ENCODE results near the gene PGM2.

PGM2 gene

GRCh38 chr4:37896206-37896860 lies 69.8 kb downstream of the PGM2 start:
- in situ Hi-C loops (cut with HindIII; ENCODE audit: low sequenced_read_pairs), result no loop called here

GRCh38 chr4:37902212-37902611 lies 75.7 kb downstream of the PGM2 start:
- in situ Hi-C loops (cut with HindIII; ENCODE audit: low sequenced_read_pairs), result no loop called here

GRCh38 chr4:37902738-37903693 lies 76.5 kb downstream of the PGM2 start:
- in situ Hi-C loops (cut with HindIII; ENCODE audit: low sequenced_read_pairs), result no loop called here

- in situ Hi-C loops (cut with HindIII; ENCODE audit: low sequenced_read_pairs), result no loop called here
Measured at GRCh38 chr4:37903901-37904300, 77.4 kb downstream of the PGM2 start.

- in situ Hi-C loops (cut with HindIII; ENCODE audit: low sequenced_read_pairs), result no loop called here
Measured at GRCh38 chr4:37904824-37905223, 78.3 kb downstream of the PGM2 start.

GRCh38 chr4:37905533-37906169 lies 79.2 kb downstream of the PGM2 start:
- in situ Hi-C loops (cut with HindIII; ENCODE audit: low sequenced_read_pairs), result no loop called here

GRCh38 chr4:37908488-37909331 lies 82.2 kb downstream of the PGM2 start:
- in situ Hi-C loops (cut with HindIII; ENCODE audit: low sequenced_read_pairs), result no loop called here

GRCh38 chr4:37909332-37910090 lies 83.0 kb downstream of the PGM2 start:
- in situ Hi-C loops (cut with HindIII; ENCODE audit: low sequenced_read_pairs), result no loop called here

- in situ Hi-C loops (cut with HindIII; ENCODE audit: low sequenced_read_pairs), result no loop called here
Measured at GRCh38 chr4:37910091-37910486, 83.6 kb downstream of the PGM2 start.
